Esophagus squamous epithelium (tissue), 5 donors: ENCODE data around the gene TIAM2. TPM values are rescaled to one million over a fixed set of nuclear protein-coding genes. Genes with fewer than 3 reads are reported as not detected.
A peak's percentile ranks its signal among the peaks of the same experiment; 100 is the strongest.

ENCODE experiments used
- DNase-seq: peaks from one replicate; lab custom pipeline; 2025; lab: John Stamatoyannopoulos, UW
- H3K27ac ChIP-seq, 4 donors: fragments of 200-600 bp; sonication (generic); one replicate each; pipeline ENCODE4 v1.5.1; 2016 to 2019; ENCODE audit warnings: mild to moderate bottlenecking in 1 of 4
- H3K27me3 ChIP-seq, 4 donors: fragments of 200-600 bp; sonication (generic); 1 replicate in 3 of 4; 2 replicates in 1 of 4; pipeline versions ENCODE4 v1.5.1 to v1.6.0; 2017 to 2021; ENCODE audit warnings: antibody characterized with exemption in 1 of 4
- H3K36me3 ChIP-seq, 3 donors: fragments of 200-600 bp; sonication (generic); one replicate each; pipeline ENCODE4 v1.5.1; 2016 to 2019
- H3K4me1 ChIP-seq, 3 donors: fragments of 200-600 bp; sonication (generic); one replicate each; pipeline ENCODE4 v1.5.1; 2017 to 2019
- H3K4me3 ChIP-seq, 4 donors: fragments of 200-600 bp; sonication (generic); 1 replicate in 3 of 4; 2 replicates in 1 of 4; pipeline ENCODE4 v1.5.1; 2016 to 2019; ENCODE audit warnings: mild to moderate bottlenecking in 2 of 4, moderate library complexity in 1 of 4
- H3K9me3 ChIP-seq, 3 donors: fragments of 200-600 bp; sonication (generic); one replicate each; pipeline ENCODE4 v1.5.1; 2016 to 2019
- POLR2A ChIP-seq, 4 donors: fragments of 450-650 bp; IDR thresholded peaks; one replicate each; pipeline ENCODE4 v1.6.1; 2017; ENCODE audit warnings: antibody characterized with exemption in 4 of 4, mild to moderate bottlenecking in 4 of 4, moderate library complexity in 3 of 4
- WGBS, 2 donors: methylation state at CpG; one replicate each; pipeline ENCODE4 v1.1.5; 2018; 5-methylcytosine and 5-hydroxymethylcytosine counted together
- intact Hi-C: fragments of 100-400 bp; cut with DNase I; formaldehyde crosslinking; loops from one replicate; pipeline ENCODE4 v1.15.0; 2022
- total RNA-seq, 4 donors: library from RNA; depleted of rRNA; stranded (reverse); fragments of >200 nt; gene quantifications; one replicate each; pipeline ENCODE4 v1.1.0, GENCODE V29; 2016
- TF ChIP-seq, protein P1 (sequence below), 6 experiments: fragments of 450-650 bp in 4 of 6; fragments of 200-600 bp in 2 of 6; sonication (generic) in 2 of 6; IDR thresholded peaks; one replicate each; pipeline ENCODE4 v1.5.1; 2016 to 2019; ENCODE audit warnings: antibody characterized with exemption in 6 of 6, mild to moderate bottlenecking in 4 of 6, moderate library complexity in 4 of 6
- donor health status: DM: yes; HTN: yes; CAD: no.

TIAM2 gene
- total RNA-seq, 4 donors from 2014 or later, result 2.3 to 10.3 (median 5.6) TPM

- H3K36me3 ChIP-seq, result no peaks in the 10 kb centered on the region
- H3K4me1 ChIP-seq, result peaks cover 0 to 9% (median 6%) of the 10 kb centered on the region in 3 donors
- WGBS, 2 donors, result 53 to 61% methylated on average over 3 of the region's 3 CpGs
- DNase-seq, result no peak
- TF ChIP-seq POLR2A (IDR thresholded peaks at IDR 0.05), result no peak
- TF ChIP-seq, protein P1, sequence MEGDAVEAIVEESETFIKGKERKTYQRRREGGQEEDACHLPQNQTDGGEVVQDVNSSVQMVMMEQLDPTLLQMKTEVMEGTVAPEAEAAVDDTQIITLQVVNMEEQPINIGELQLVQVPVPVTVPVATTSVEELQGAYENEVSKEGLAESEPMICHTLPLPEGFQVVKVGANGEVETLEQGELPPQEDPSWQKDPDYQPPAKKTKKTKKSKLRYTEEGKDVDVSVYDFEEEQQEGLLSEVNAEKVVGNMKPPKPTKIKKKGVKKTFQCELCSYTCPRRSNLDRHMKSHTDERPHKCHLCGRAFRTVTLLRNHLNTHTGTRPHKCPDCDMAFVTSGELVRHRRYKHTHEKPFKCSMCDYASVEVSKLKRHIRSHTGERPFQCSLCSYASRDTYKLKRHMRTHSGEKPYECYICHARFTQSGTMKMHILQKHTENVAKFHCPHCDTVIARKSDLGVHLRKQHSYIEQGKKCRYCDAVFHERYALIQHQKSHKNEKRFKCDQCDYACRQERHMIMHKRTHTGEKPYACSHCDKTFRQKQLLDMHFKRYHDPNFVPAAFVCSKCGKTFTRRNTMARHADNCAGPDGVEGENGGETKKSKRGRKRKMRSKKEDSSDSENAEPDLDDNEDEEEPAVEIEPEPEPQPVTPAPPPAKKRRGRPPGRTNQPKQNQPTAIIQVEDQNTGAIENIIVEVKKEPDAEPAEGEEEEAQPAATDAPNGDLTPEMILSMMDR (IDR thresholded peaks at IDR 0.05), result no peak
- no peaks in the 10 kb centered on the region for H3K9me3 ChIP-seq
- intact Hi-C loops, result no loop called here
- H3K4me3 ChIP-seq, result no peak overlapping the region
- no peak overlapping the region for H3K27ac ChIP-seq
- no peaks in the 10 kb centered on the region for H3K27me3 ChIP-seq
Observed at GRCh38 chr6:155162682-155163081, 167.6 kb downstream of the TIAM2 start.

DNA sequence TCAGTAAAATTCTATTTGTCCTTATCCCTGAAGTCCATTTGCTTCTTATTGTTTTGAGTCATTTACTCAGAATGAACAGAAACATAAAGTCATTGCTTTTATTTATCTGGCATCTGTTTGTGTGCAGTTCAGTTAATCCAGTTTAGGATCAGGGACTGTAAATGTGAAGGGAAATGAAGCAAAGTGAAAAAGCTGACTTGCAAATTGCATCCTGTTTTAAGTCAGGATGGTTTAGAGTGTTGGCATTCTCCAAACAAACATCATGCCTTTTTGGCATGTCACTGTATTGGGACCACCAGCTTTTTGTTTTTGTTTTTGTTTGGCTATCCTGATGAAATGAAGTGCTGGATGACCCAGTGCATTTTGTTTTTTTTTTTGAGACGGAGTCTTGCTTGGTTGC, 168.5 kb downstream of the TIAM2 start:
- H3K36me3 ChIP-seq, result no peaks in the 10 kb centered on the region
- TF ChIP-seq, protein P1 (IDR thresholded peaks at IDR 0.05), result no peak
- TF ChIP-seq POLR2A (IDR thresholded peaks at IDR 0.05), result no peak
- H3K4me3 ChIP-seq, result no peak overlapping the region
- no peak overlapping the region for H3K27ac ChIP-seq
- intact Hi-C loops, result no loop called here
- no peaks in the 10 kb centered on the region for H3K27me3 ChIP-seq
- no peak for DNase-seq
- no peaks in the 10 kb centered on the region for H3K4me1 ChIP-seq
- H3K9me3 ChIP-seq, result no peaks in the 10 kb centered on the region
- WGBS, 2 donors, result 73 to 88% methylated on average over 1 of the region's 1 CpG

- H3K27ac ChIP-seq, result no peak overlapping the region
- no peaks in the 10 kb centered on the region for H3K4me1 ChIP-seq
- no peak for DNase-seq
- H3K27me3 ChIP-seq, result no peaks in the 10 kb centered on the region
- no peak overlapping the region for H3K4me3 ChIP-seq
- TF ChIP-seq POLR2A (IDR thresholded peaks at IDR 0.05), result no peak
- TF ChIP-seq, protein P1 (IDR thresholded peaks at IDR 0.05), result no peak
- no peaks in the 10 kb centered on the region for H3K36me3 ChIP-seq
- intact Hi-C loops, result no loop called here
- no peaks in the 10 kb centered on the region for H3K9me3 ChIP-seq
- 86 to 92% methylated on average over 9 to 11 of the region's 12 CpGs for WGBS, 2 donors
Observed at GRCh38 chr6:155165029-155165710, 170.1 kb downstream of the TIAM2 start.

GRCh38 chr6:155170519-155170918, 175.4 kb downstream of the TIAM2 start:
- no peak for TF ChIP-seq POLR2A (IDR thresholded peaks at IDR 0.05)
- TF ChIP-seq, protein P1 (IDR thresholded peaks at IDR 0.05), result no peak
- Histone ChIP-seq H3K4me1 (peaks cover 8 to 34% (median 16%) of the 10 kb centered on the region in 3 donors), H3K36me3 (no peaks in the 10 kb centered on the region), H3K27me3 (no peaks in the 10 kb centered on the region), H3K4me3 (no peak overlapping the region), H3K27ac (peak overlapping the region in 2 of 4 donors; percentile 67 to 76), H3K9me3 (no peaks in the 10 kb centered on the region)
- intact Hi-C loops, result loop anchor here (5.0 kb wide), 1 partner anchor 243 kb away; no protein-coding TSS in a partner anchor
- no peak for DNase-seq
- 38 to 58% methylated on average over 2 to 3 of the region's 3 CpGs for WGBS, 2 donors

- no peaks in the 10 kb centered on the region for H3K36me3 ChIP-seq
- DNase-seq, result no peak
- H3K27me3 ChIP-seq, result no peaks in the 10 kb centered on the region
- TF ChIP-seq POLR2A (IDR thresholded peaks at IDR 0.05), result no peak
- TF ChIP-seq, protein P1 (IDR thresholded peaks at IDR 0.05), result no peak
- intact Hi-C loops, result loop anchor here (5.0 kb wide), 1 partner anchor 244 kb away; no protein-coding TSS in a partner anchor
- peak overlapping the region in 3 of 4 donors; percentile 29 to 76 (median 67) for H3K27ac ChIP-seq
- 7 to 8% methylated on average over 6 of the region's 6 CpGs for WGBS, 2 donors
- no peaks in the 10 kb centered on the region for H3K9me3 ChIP-seq
- peaks cover 8 to 34% (median 16%) of the 10 kb centered on the region in 3 donors for H3K4me1 ChIP-seq
- H3K4me3 ChIP-seq, result peak overlapping the region in 2 of 4 donors; percentile 19 to 34
Observed at GRCh38 chr6:155171109-155171746, 176.1 kb downstream of the TIAM2 start.
